ENCODE data around the gene MST1R. TPM values are rescaled to one million over a fixed set of nuclear protein-coding genes. Genes with fewer than 3 reads are reported as not detected.

The MST1R gene
- total and polyA plus RNA-seq, 9 of the 15 experiments (the other 6 are each of a cell fraction or from before 2014, with no cell fraction given): 1.3 to 10.0 (median 3.8) TPM

DNA sequence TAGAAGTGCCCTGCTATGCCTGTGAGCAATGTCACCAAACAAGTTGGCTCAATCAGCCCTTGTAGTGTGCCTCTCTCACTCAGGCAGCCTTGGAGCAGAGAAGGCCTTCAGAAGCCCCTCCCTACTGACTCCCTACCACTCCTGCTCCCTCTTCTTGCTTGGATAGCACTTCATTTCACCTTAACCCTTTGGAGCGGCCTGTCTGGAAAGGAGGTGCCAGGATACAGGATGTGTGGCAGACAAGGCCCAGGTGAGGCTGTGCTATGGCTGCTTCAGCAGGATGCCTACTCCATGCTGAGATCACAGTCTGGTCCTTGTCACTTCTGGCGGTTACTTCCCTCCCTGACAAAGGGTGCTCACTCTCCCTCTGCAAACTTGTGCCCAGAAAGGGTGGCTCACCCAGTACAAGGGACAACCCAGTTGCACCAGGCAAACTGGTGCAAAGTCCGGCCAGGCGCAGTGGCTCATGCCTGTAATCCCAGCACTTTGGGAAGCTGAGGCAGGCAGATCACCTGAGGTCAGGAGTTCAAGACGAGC lies 24.9 kb upstream of the MST1R start (continued):
- no peak for TF ChIP-seq ELF1 (tag; IDR thresholded peaks at IDR 0.05)
- TF ChIP-seq, protein P1, sequence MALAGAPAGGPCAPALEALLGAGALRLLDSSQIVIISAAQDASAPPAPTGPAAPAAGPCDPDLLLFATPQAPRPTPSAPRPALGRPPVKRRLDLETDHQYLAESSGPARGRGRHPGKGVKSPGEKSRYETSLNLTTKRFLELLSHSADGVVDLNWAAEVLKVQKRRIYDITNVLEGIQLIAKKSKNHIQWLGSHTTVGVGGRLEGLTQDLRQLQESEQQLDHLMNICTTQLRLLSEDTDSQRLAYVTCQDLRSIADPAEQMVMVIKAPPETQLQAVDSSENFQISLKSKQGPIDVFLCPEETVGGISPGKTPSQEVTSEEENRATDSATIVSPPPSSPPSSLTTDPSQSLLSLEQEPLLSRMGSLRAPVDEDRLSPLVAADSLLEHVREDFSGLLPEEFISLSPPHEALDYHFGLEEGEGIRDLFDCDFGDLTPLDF (CRISPR knock-in tag; IDR thresholded peaks at IDR 0.05): no peak
- TF ChIP-seq, protein P2, sequence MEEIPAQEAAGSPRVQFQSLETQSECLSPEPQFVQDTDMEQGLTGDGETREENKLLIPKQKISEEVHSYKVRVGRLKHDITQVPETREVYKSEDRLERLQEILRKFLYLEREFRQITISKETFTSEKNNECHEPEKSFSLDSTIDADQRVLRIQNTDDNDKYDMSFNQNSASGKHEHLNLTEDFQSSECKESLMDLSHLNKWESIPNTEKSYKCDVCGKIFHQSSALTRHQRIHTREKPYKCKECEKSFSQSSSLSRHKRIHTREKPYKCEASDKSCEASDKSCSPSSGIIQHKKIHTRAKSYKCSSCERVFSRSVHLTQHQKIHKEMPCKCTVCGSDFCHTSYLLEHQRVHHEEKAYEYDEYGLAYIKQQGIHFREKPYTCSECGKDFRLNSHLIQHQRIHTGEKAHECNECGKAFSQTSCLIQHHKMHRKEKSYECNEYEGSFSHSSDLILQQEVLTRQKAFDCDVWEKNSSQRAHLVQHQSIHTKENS (CRISPR knock-in tag; IDR thresholded peaks at IDR 0.05): no peak
- no peak for TF ChIP-seq MTA1 (IDR thresholded peaks at IDR 0.05; ENCODE audit: borderline replicate concordance)
- no peak for TF ChIP-seq ZNF551 (CRISPR knock-in tag; IDR thresholded peaks at IDR 0.05)
- no peak for TF ChIP-seq POLR2AphosphoS5 (IDR thresholded peaks at IDR 0.05; ENCODE audit: control insufficient read depth, insufficient read depth, low read depth, low read length)
- TF ChIP-seq TEAD1 (CRISPR knock-in tag; IDR thresholded peaks at IDR 0.05): no peak
- TF ChIP-seq RB1 (IDR thresholded peaks at IDR 0.05; ENCODE audit: low read depth): no peak
- no peak for TF ChIP-seq ZKSCAN1 (IDR thresholded peaks at IDR 0.05; ENCODE audit: low read depth, low read length)
- TF ChIP-seq SAP30 (IDR thresholded peaks at IDR 0.05; ENCODE audit: borderline replicate concordance, insufficient read depth, low read depth, low read length, poor library complexity, severe bottlenecking): no peak
- no peak for TF ChIP-seq ZNF583 (CRISPR knock-in tag; IDR thresholded peaks at IDR 0.05)
- peak in 1 of 3 experiments; percentile 61 for TF ChIP-seq YY1 (IDR thresholded peaks at IDR 0.05; ENCODE audit: borderline replicate concordance in 1 of 3, control insufficient read depth in 1 of 3, extremely low read depth in 1 of 3, insufficient read depth in 3 of 3, insufficient read length in 1 of 3, insufficient replicate concordance in 2 of 3, low read depth in 1 of 3, low read length in 2 of 3)
- TF ChIP-seq MCM3 (IDR thresholded peaks at IDR 0.05): no peak
- no peak for TF ChIP-seq TFAM (CRISPR knock-in tag; conservative IDR thresholded peaks at IDR 0.05)
